Gastrocnemius medialis (tissue), 4 donors: ENCODE measurements around the gene ARMC2. TPM values are rescaled to one million over a fixed set of nuclear protein-coding genes. Genes with fewer than 3 reads are reported as not detected.
A peak's percentile ranks its signal among the peaks of the same experiment; 100 is the strongest.
"Not testable (repeated sequence)": the region's sequence is repeated elsewhere in the genome, so short reads cannot be mapped to it uniquely, and the experiment has no call there.

ENCODE experiments used
- ATAC-seq, 2 donors: fragments of 150-250 bp; one replicate each; pipeline ENCODE4 v1.9.1; 2016
- DNase-seq, 2 donors: peaks; one replicate each; pipeline ENCODE4 v3.0.0-alpha.2; 2019
- H3K27ac ChIP-seq, 4 donors: fragments of 200-600 bp; sonication (generic); 1 replicate in 1 of 4; 2 replicates in 3 of 4; pipeline ENCODE4 v1.5.1; 2016 to 2018; ENCODE audit warnings: mild to moderate bottlenecking in 2 of 4, moderate library complexity in 1 of 4
- H3K27me3 ChIP-seq, 3 donors: fragments of 200-600 bp; sonication (generic) in 2 of 3; 1 replicate in 1 of 3; 2 replicates in 2 of 3; pipeline versions ENCODE4 v1.5.1 to v1.6.0; 2016 to 2019; ENCODE audit warnings: mild to moderate bottlenecking in 1 of 3, moderate library complexity in 1 of 3
- H3K36me3 ChIP-seq, 2 donors: fragments of 200-600 bp; sonication (generic) in 1 of 2; one replicate each; pipeline ENCODE4 v1.5.1; 2017 to 2018
- H3K4me1 ChIP-seq, 2 donors: fragments of 200-600 bp; sonication (generic) in 1 of 2; one replicate each; pipeline ENCODE4 v1.5.1; 2016 to 2017; ENCODE audit warnings: mild to moderate bottlenecking in 2 of 2
- H3K4me3 ChIP-seq, 4 donors: fragments of 200-600 bp; sonication (generic) in 3 of 4; 1 replicate in 1 of 4; 2 replicates in 3 of 4; pipeline ENCODE4 v1.5.1; 2016 to 2019; ENCODE audit warnings: mild to moderate bottlenecking in 2 of 4
- H3K9me3 ChIP-seq, 3 donors: fragments of 200-600 bp; sonication (generic) in 2 of 3; 1 replicate in 1 of 3; 2 replicates in 2 of 3; pipeline ENCODE4 v1.5.1; 2016 to 2019
- POLR2A ChIP-seq, 2 donors: fragments of 450-650 bp; IDR thresholded peaks; one replicate each; pipeline ENCODE4 v1.6.1; 2017; ENCODE audit warnings: antibody characterized with exemption in 2 of 2, mild to moderate bottlenecking in 2 of 2, moderate library complexity in 2 of 2
- in situ Hi-C, 4 donors: fragments of 200-750 bp; cut with MboI; loops; one replicate each; pipeline versions ENCODE4 v1.15.0 to v1.8.0; 2017; ENCODE audit warnings: low sequenced_read_pairs in 4 of 4
- intact Hi-C: fragments of 100-400 bp; cut with DNase I; formaldehyde crosslinking; loops from one replicate; pipeline ENCODE4 v1.15.1; 2023; ENCODE audit warnings: low total_unique reads
- total RNA-seq, 4 donors: library from RNA; depleted of rRNA; stranded (reverse); fragments of >200 nt; gene quantifications; one replicate each; pipeline versions ENCODE4 v1.1.0 to v1.2.3, GENCODE V29; 2016
- TF ChIP-seq, protein P1 (sequence below), 5 experiments: fragments of 450-650 bp in 3 of 5; fragments of 200-600 bp in 2 of 5; sonication (generic) in 2 of 5; IDR thresholded peaks in 4 of 5; conservative IDR thresholded peaks in 1 of 5; 1 replicate in 4 of 5; 2 replicates in 1 of 5; pipeline ENCODE4 v1.5.1; 2016 to 2019; ENCODE audit warnings: antibody characterized with exemption in 5 of 5, mild to moderate bottlenecking in 3 of 5, moderate library complexity in 3 of 5

The ARMC2 gene
- total RNA-seq, 4 donors from 2014 or later: 0.20 to 1.8 (median 0.56) TPM

DNA sequence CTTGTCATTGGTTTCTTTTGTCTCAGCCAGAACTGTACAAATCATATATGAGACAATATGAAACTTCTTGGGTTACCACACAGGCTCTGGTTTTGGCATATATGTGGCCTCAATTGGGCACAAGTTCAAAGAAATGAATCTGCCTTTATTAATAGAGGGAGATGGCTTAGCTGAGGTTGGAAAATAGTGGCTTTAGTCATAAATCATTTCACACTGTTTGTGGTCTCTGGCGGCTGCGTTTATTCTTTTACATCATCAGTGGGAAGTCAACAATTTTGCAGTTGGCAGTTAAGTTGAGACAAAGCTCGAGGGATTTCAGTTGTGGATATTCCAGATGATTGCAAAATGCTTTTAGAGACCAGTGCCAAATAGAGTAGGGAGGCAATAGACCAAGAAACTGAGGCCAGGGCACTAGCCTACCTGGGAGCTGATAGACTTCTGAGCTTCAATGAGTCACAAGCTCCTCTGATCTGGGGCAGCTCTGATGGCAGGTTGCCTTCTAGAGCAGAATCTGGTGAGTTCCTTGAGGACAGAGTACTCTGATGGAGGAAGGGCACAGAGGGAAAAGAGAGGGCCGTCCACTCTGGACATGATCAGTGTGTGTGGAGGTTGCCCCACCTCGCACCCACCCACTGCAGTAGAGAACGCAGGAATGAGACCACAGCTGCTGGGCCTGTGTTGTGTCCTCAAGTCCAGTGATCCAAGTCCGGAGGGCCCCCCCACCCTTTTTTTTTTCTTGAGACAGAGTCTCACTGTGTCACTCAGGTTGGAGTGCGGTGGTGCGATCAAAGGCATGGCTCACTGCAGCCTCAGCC is 73.5 kb downstream of the ARMC2 start:
- peak; percentile 90 to 95 for ATAC-seq

DNA sequence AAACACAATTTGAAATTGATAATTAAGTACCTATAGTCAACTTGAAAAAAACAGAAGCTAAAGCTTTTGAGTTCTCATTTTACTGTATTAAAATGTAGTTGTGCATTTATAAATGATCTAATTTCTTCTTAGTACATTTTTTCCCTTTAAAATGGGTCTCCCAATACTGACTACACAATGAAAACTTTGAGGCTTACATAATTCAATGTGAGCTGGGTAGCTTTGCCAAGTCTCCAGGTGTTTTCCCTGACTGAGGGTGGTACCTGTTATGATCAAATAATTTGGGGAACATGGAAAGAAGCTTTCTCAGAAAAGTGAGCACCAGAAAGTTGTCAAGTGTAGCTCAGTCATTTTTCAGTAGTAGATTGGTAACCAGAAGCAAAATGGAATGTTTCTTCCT is 74.3 kb downstream of the ARMC2 start:
- in situ Hi-C loops: no loop called here
- intact Hi-C loops: loop anchor here (5.0 kb wide), 1 partner anchor 1430 kb away; the partner anchor contains the start of gene SOBP
- H3K27ac ChIP-seq: peak overlapping the region in 2 of 4 donors; percentile 54 to 62

More for the DNA sequence above, 73.5 kb downstream of the ARMC2 start:
- no peak overlapping the region for H3K4me3 ChIP-seq
- intact Hi-C loops: loop anchor here (5.0 kb wide), 1 partner anchor 1429 kb away; the partner anchor contains the start of gene SOBP
- in situ Hi-C loops: no loop called here
- H3K9me3 ChIP-seq: no peaks in the 10 kb centered on the region
- TF ChIP-seq POLR2A (IDR thresholded peaks at IDR 0.05): no peak
- TF ChIP-seq, protein P1, sequence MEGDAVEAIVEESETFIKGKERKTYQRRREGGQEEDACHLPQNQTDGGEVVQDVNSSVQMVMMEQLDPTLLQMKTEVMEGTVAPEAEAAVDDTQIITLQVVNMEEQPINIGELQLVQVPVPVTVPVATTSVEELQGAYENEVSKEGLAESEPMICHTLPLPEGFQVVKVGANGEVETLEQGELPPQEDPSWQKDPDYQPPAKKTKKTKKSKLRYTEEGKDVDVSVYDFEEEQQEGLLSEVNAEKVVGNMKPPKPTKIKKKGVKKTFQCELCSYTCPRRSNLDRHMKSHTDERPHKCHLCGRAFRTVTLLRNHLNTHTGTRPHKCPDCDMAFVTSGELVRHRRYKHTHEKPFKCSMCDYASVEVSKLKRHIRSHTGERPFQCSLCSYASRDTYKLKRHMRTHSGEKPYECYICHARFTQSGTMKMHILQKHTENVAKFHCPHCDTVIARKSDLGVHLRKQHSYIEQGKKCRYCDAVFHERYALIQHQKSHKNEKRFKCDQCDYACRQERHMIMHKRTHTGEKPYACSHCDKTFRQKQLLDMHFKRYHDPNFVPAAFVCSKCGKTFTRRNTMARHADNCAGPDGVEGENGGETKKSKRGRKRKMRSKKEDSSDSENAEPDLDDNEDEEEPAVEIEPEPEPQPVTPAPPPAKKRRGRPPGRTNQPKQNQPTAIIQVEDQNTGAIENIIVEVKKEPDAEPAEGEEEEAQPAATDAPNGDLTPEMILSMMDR (IDR thresholded peaks at IDR 0.05 in 4 of 5, conservative IDR thresholded peaks at IDR 0.05 in 1 of 5): no peak
- DNase-seq: peak; percentile 73 to 78
- peak overlapping the region; percentile 54 to 64 (median 62) for H3K27ac ChIP-seq
- no peaks in the 10 kb centered on the region for H3K36me3 ChIP-seq
- no peaks in the 10 kb centered on the region for H3K27me3 ChIP-seq
- peaks cover 15 to 22% of the 10 kb centered on the region in 2 donors for H3K4me1 ChIP-seq

GRCh38 chr6:108927927-108928326 is 79.7 kb downstream of the ARMC2 start:
- ATAC-seq: no peak
- no peaks in the 10 kb centered on the region for H3K36me3 ChIP-seq
- TF ChIP-seq, protein P1 (IDR thresholded peaks at IDR 0.05 in 4 of 5, conservative IDR thresholded peaks at IDR 0.05 in 1 of 5): no peak
- no peak for TF ChIP-seq POLR2A (IDR thresholded peaks at IDR 0.05)

More for the DNA sequence above, 74.3 kb downstream of the ARMC2 start:
- Histone ChIP-seq H3K4me1 (peaks cover 15 to 22% of the 10 kb centered on the region in 2 donors), H3K9me3 (no peaks in the 10 kb centered on the region), H3K27me3 (no peaks in the 10 kb centered on the region), H3K36me3 (no peaks in the 10 kb centered on the region), H3K4me3 (no peak overlapping the region)
- no peak for DNase-seq
- no peak for ATAC-seq
- TF ChIP-seq, protein P1 (IDR thresholded peaks at IDR 0.05 in 4 of 5, conservative IDR thresholded peaks at IDR 0.05 in 1 of 5): no peak
- no peak for TF ChIP-seq POLR2A (IDR thresholded peaks at IDR 0.05)

DNA sequence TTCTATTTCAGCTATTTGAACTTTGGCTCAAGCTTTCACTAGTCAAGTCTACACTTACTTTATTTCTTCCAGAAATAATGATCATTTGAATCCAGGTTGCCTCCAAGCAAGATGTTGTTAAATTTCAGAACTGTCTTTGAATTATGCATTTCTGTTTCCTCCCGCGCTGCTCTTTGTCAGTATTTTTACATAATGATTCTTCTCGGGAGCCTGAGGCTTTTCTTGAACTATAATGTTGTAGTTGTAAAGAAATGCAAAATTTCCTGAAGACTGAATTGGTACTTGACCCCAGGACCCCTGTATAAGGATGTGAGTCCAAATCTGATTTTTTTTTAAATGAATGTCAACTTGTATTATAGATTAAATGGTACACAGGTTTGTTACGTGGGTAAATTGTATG is 80.4 kb downstream of the ARMC2 start:
- in situ Hi-C loops: loop anchor here in 2 of 4 donors (25.0 kb wide), 1 partner anchor 134 kb away; no protein-coding TSS in a partner anchor

More at GRCh38 chr6:108927927-108928326, 79.7 kb downstream of the ARMC2 start:
- intact Hi-C loops (no loop called here), in situ Hi-C loops (loop anchor here in 2 of 4 donors (25.0 kb wide), 1 partner anchor 134 kb away; no protein-coding TSS in a partner anchor)
- H3K27ac ChIP-seq: no peak overlapping the region
- H3K4me1 ChIP-seq: no peaks in the 10 kb centered on the region
- no peaks in the 10 kb centered on the region for H3K9me3 ChIP-seq
- DNase-seq: no peak
- H3K27me3 ChIP-seq: no peaks in the 10 kb centered on the region
- no peak overlapping the region for H3K4me3 ChIP-seq

DNA sequence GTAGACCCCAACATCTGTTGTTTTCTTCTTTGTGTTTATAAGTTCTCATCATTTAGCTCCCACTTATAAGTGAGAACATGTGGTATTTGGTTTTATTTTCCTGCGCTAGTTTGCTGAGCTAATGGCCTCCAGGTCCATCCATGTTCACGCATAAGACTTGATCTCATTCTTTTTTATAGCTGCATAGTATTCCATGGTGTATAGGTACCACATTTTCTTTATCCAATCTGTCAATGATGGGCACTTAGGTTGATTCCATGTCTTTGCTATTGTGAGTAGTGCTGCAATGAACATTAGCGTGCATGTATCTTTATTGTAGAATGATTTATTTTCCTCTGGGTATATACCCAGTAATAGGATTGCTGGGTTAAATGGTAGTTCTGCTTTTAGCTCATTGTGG is 82.9 kb downstream of the ARMC2 start:
- H3K4me3 ChIP-seq, H3K36me3 ChIP-seq, H3K27ac ChIP-seq, H3K27me3 ChIP-seq, H3K4me1 ChIP-seq, DNase-seq, ATAC-seq, intact Hi-C loops, H3K9me3 ChIP-seq: not testable (repeated sequence)
- in situ Hi-C loops: loop anchor here in 2 of 4 donors (25.0 kb wide), 1 partner anchor 131 kb away; no protein-coding TSS in a partner anchor

More for the DNA sequence above, 80.4 kb downstream of the ARMC2 start:
- Histone ChIP-seq H3K9me3 (no peaks in the 10 kb centered on the region), H3K36me3 (no peaks in the 10 kb centered on the region), H3K4me1 (no peaks in the 10 kb centered on the region), H3K27me3 (no peaks in the 10 kb centered on the region), H3K27ac (no peak overlapping the region), H3K4me3 (no peak overlapping the region)
- TF ChIP-seq, protein P1 (IDR thresholded peaks at IDR 0.05 in 4 of 5, conservative IDR thresholded peaks at IDR 0.05 in 1 of 5): no peak
- TF ChIP-seq POLR2A (IDR thresholded peaks at IDR 0.05): no peak
- ATAC-seq (no peak), DNase-seq (no peak)
- intact Hi-C loops: no loop called here
